Suppressor macrophage treated with lipopolysaccharide for 1 hour (primary cell): ENCODE results near the gene NAA60.

Experiments
- DNase-seq, 3 donors: peaks; one replicate each; pipeline ENCODE4 v3.0.0-alpha.2; 2020 to 2022

Gene NAA60

GRCh38 chr16:3511286-3512180 is 68.1 kb downstream of the NAA60 start:
- no peak for DNase-seq

GRCh38 chr16:3513892-3514583 is 70.6 kb downstream of the NAA60 start:
- no peak for DNase-seq

GRCh38 chr16:3514621-3515020 is 71.1 kb downstream of the NAA60 start:
- DNase-seq, result no peak

GRCh38 chr16:3515897-3516296 is 72.4 kb downstream of the NAA60 start:
- DNase-seq, result no peak

GRCh38 chr16:3518292-3518985 is 75.0 kb downstream of the NAA60 start:
- DNase-seq, result no peak

- no peak for DNase-seq
Measured at GRCh38 chr16:3518986-3519348, 75.5 kb downstream of the NAA60 start.

GRCh38 chr16:3519581-3519980 is 76.1 kb downstream of the NAA60 start:
- no peak for DNase-seq

GRCh38 chr16:3520413-3520812 is 76.9 kb downstream of the NAA60 start:
- DNase-seq, result no peak

GRCh38 chr16:3520841-3521240 is 77.4 kb downstream of the NAA60 start:
- no peak for DNase-seq

GRCh38 chr16:3523281-3523680 is 79.8 kb downstream of the NAA60 start:
- DNase-seq, result no peak

GRCh38 chr16:3525951-3526350 is 82.5 kb downstream of the NAA60 start:
- DNase-seq, result no peak

GRCh38 chr16:3527216-3527829 is 83.8 kb downstream of the NAA60 start:
- peak; percentile 64 to 77 (median 71) for DNase-seq

GRCh38 chr16:3528406-3528805 is 84.9 kb downstream of the NAA60 start:
- DNase-seq, result no peak

GRCh38 chr16:3529175-3529574 is 85.7 kb downstream of the NAA60 start:
- no peak for DNase-seq

GRCh38 chr16:3530371-3530914 is 87.0 kb downstream of the NAA60 start:
- no peak for DNase-seq

- DNase-seq, result no peak
Measured at GRCh38 chr16:3532741-3533140, 89.3 kb downstream of the NAA60 start.

- no peak for DNase-seq
Measured at GRCh38 chr16:3534126-3534525, 90.6 kb downstream of the NAA60 start.

- no peak for DNase-seq
Measured at GRCh38 chr16:3536271-3536731, 92.8 kb downstream of the NAA60 start.
